Transverse colon (tissue), 4 donors: ENCODE data around the gene CPZ. TPM values are rescaled to one million over a fixed set of nuclear protein-coding genes. Genes with fewer than 3 reads are reported as not detected.
"Not testable (repeated sequence)": the region's sequence is repeated elsewhere in the genome, so short reads cannot be mapped to it uniquely, and the experiment has no call there.

Experiments used
- DNase-seq: peaks from one replicate; pipeline ENCODE4 v3.0.0-alpha.2; 2019
- H3K27ac ChIP-seq, 4 donors: fragments of 200-600 bp; sonication (generic); 2 replicates each; pipeline ENCODE4 v1.5.1; 2016 to 2018; ENCODE audit warnings: inconsistent platforms in 4 of 4
- H3K27me3 ChIP-seq: fragments of 200-600 bp; sonication (generic); 2 replicates; pipeline ENCODE4 v1.5.1; 2017; ENCODE audit warnings: inconsistent platforms
- H3K36me3 ChIP-seq, 4 donors: fragments of 200-600 bp; sonication (generic); 2 replicates each; pipeline ENCODE4 v1.5.1; 2017 to 2019; ENCODE audit warnings: inconsistent platforms in 4 of 4
- H3K4me1 ChIP-seq, 4 donors: fragments of 200-600 bp; sonication (generic); 2 replicates each; pipeline ENCODE4 v1.5.1; 2017 to 2020; ENCODE audit warnings: inconsistent platforms in 4 of 4
- H3K4me3 ChIP-seq, 4 donors: fragments of 200-600 bp; sonication (generic); 1 replicate in 1 of 4; 2 replicates in 3 of 4; pipeline versions ENCODE4 v1.5.1 to v1.6.1; 2017 to 2019; ENCODE audit warnings: inconsistent platforms in 4 of 4
- H3K9me3 ChIP-seq, 2 donors: fragments of 200-600 bp; sonication (generic); 2 replicates each; pipeline ENCODE4 v1.5.1; 2017 to 2019; ENCODE audit warnings: inconsistent platforms in 2 of 2
- CTCF ChIP-seq, 5 experiments: fragments of 200-600 bp in 3 of 5; fragments of 450-650 bp in 2 of 5; sonication (generic) in 3 of 5; IDR thresholded peaks; 1 replicate in 2 of 5; 2 replicates in 3 of 5; pipeline ENCODE4 v1.5.1; 2016 to 2017; ENCODE audit warnings: antibody characterized with exemption in 5 of 5, inconsistent platforms in 3 of 5, mild to moderate bottlenecking in 2 of 5, moderate library complexity in 1 of 5
- EP300 ChIP-seq: sonication (generic); formaldehyde crosslinking; IDR thresholded peaks from one replicate; pipeline ENCODE4 v1.6.1; 2017; ENCODE audit warnings: antibody characterized with exemption, low read depth
- POLR2A ChIP-seq: fragments of 450-650 bp; IDR thresholded peaks from one replicate; pipeline ENCODE4 v1.6.1; 2016; ENCODE audit warnings: antibody characterized with exemption, mild to moderate bottlenecking, moderate library complexity
- POLR2AphosphoS5 ChIP-seq, 3 donors: sonication (generic); formaldehyde crosslinking; IDR thresholded peaks; one replicate each; pipeline ENCODE4 v1.6.1; 2016; ENCODE audit warnings: antibody characterized with exemption in 3 of 3
- WGBS, 2 donors: methylation state at CpG; one replicate each; pipeline ENCODE4 v1.1.5; 2018; ENCODE audit warnings: low coverage in 1 of 2; 5-methylcytosine and 5-hydroxymethylcytosine counted together
- in situ Hi-C, 4 donors: fragments of 200-750 bp; cut with MboI; loops; one replicate each; pipeline versions ENCODE4 v1.15.0 to v1.15.1; 2017; ENCODE audit warnings: low sequenced_read_pairs in 3 of 4, low pct_ligation_motif_present in 1 of 4, low pct_unique_long_range_greater_than_20kb in 1 of 4
- intact Hi-C: fragments of 100-400 bp; cut with DNase I; formaldehyde crosslinking; loops from one replicate; pipeline ENCODE4 v1.15.1; 2023; ENCODE audit warnings: low total_unique reads
- total RNA-seq, 4 donors: library from RNA; depleted of rRNA; stranded (reverse); fragments of >200 nt; gene quantifications; one replicate each; pipeline ENCODE4 v1.1.0, GENCODE V29; 2016

CPZ gene
- total RNA-seq, 4 donors from 2014 or later: 0.96 to 2.1 TPM; not detected in 2

GRCh38 chr4:8652181-8653078 is 59.9 kb downstream of the CPZ start:
- H3K36me3 ChIP-seq: no peaks in the 10 kb centered on the region
- in situ Hi-C loops (no loop called here), intact Hi-C loops (no loop called here)
- no peak for DNase-seq
- TF ChIP-seq POLR2AphosphoS5 (IDR thresholded peaks at IDR 0.05): no peak
- no peak for TF ChIP-seq EP300
- no peak overlapping the region for H3K27ac ChIP-seq
- no peaks in the 10 kb centered on the region for H3K4me1 ChIP-seq
- 74% methylated on average over 19 of the region's 25 CpGs; no CpG with 5 or more reads in 1 of the 2 donors for WGBS, 2 donors
- H3K9me3 ChIP-seq: no peaks in the 10 kb centered on the region
- H3K4me3 ChIP-seq: no peak overlapping the region
- peaks cover 22% of the 10 kb centered on the region for H3K27me3 ChIP-seq

GRCh38 chr4:8653326-8654000 is 60.9 kb downstream of the CPZ start:
- H3K27ac ChIP-seq: no peak overlapping the region
- in situ Hi-C loops: no loop called here
- intact Hi-C loops: no loop called here
- DNase-seq: no peak
- no peaks in the 10 kb centered on the region for H3K36me3 ChIP-seq
- 75 to 97% methylated on average over 5 to 22 of the region's 22 CpGs for WGBS, 2 donors
- no peaks in the 10 kb centered on the region for H3K9me3 ChIP-seq
- TF ChIP-seq CTCF (IDR thresholded peaks at IDR 0.05) (no peak), EP300 (no peak), POLR2A (no peak), POLR2AphosphoS5 (IDR thresholded peaks at IDR 0.05) (no peak)
- H3K27me3 ChIP-seq: peaks cover 14% of the 10 kb centered on the region
- H3K4me1 ChIP-seq: no peaks in the 10 kb centered on the region
- H3K4me3 ChIP-seq: no peak overlapping the region

- WGBS, 2 donors: 94 to 96% methylated on average over 2 to 5 of the region's 5 CpGs
- H3K27ac ChIP-seq, H3K9me3 ChIP-seq, H3K36me3 ChIP-seq, intact Hi-C loops, H3K4me1 ChIP-seq, DNase-seq, H3K27me3 ChIP-seq, in situ Hi-C loops, H3K4me3 ChIP-seq: not testable (repeated sequence)
These were observed 61.6 kb downstream of the CPZ start for GRCh38 chr4:8654139-8654538.

GRCh38 chr4:8655411-8656184 is 63.0 kb downstream of the CPZ start:
- peaks cover 7% of the 10 kb centered on the region for H3K27me3 ChIP-seq
- no peaks in the 10 kb centered on the region for H3K9me3 ChIP-seq
- TF ChIP-seq POLR2AphosphoS5 (IDR thresholded peaks at IDR 0.05): no peak
- TF ChIP-seq EP300: no peak
- TF ChIP-seq CTCF (IDR thresholded peaks at IDR 0.05): no peak
- TF ChIP-seq POLR2A: no peak
- DNase-seq: no peak
- H3K4me3 ChIP-seq: no peak overlapping the region
- in situ Hi-C loops (no loop called here), intact Hi-C loops (no loop called here)
- H3K4me1 ChIP-seq: no peaks in the 10 kb centered on the region
- no peaks in the 10 kb centered on the region for H3K36me3 ChIP-seq
- 84% methylated on average over 25 of the region's 25 CpGs; no CpG with 5 or more reads in 1 of the 2 donors for WGBS, 2 donors
- no peak overlapping the region for H3K27ac ChIP-seq

- Histone ChIP-seq H3K27me3 (peaks cover 12% of the 10 kb centered on the region), H3K27ac (no peak overlapping the region), H3K4me3 (no peak overlapping the region), H3K36me3 (no peaks in the 10 kb centered on the region), H3K4me1 (no peaks in the 10 kb centered on the region), H3K9me3 (no peaks in the 10 kb centered on the region)
- in situ Hi-C loops: no loop called here
- no peak for TF ChIP-seq POLR2AphosphoS5 (IDR thresholded peaks at IDR 0.05)
- no peak for TF ChIP-seq CTCF (IDR thresholded peaks at IDR 0.05)
- no peak for TF ChIP-seq EP300
- TF ChIP-seq POLR2A: no peak
- intact Hi-C loops: no loop called here
- no peak for DNase-seq
- WGBS, 2 donors: 85% methylated on average over 11 of the region's 11 CpGs; no CpG with 5 or more reads in 1 of the 2 donors
These were observed 63.6 kb downstream of the CPZ start for GRCh38 chr4:8656185-8656517.
